Neural cell (in vitro differentiated cells): ENCODE measurements around the gene EPO. TPM values are rescaled to one million over a fixed set of nuclear protein-coding genes. Genes with fewer than 3 reads are reported as not detected.

Source experiments
- H2AFZ ChIP-seq: fragments of 200-600, 300-800 bp; sonication (generic), shearing (Covaris generic); 2 replicates; pipeline ENCODE4 v1.6.0; 2014; ENCODE audit warnings: low read depth, mild to moderate bottlenecking, antibody characterized with exemption, low read length, moderate library complexity
- H3F3A ChIP-seq: fragments of 200-600 bp; shearing (Covaris generic); 2 replicates; pipeline ENCODE4 v1.6.1; 2016; ENCODE audit warnings: mild to moderate bottlenecking, moderate library complexity, mixed read lengths, antibody characterized with exemption, low read length; ENCODE audit not compliant: insufficient read depth, poor library complexity, severe bottlenecking
- H3K27ac ChIP-seq: fragments of 200-600, 300-800 bp; sonication (generic), shearing (Covaris generic); 2 replicates; pipeline ENCODE4 v1.5.1; 2014; ENCODE audit warnings: mild to moderate bottlenecking, low read length, moderate library complexity
- H3K27me3 ChIP-seq: fragments of 300-800, 200-600 bp; sonication (generic), shearing (Covaris generic); 2 replicates; pipeline ENCODE4 v1.6.0; 2014; ENCODE audit warnings: mild to moderate bottlenecking, low read depth, low read length, moderate library complexity; ENCODE audit not compliant: insufficient read depth
- H3K36me3 ChIP-seq: fragments of 300-800, 200-600 bp; sonication (generic), shearing (Covaris generic); 2 replicates; pipeline ENCODE4 v1.5.1; 2014; ENCODE audit warnings: mild to moderate bottlenecking, antibody characterized with exemption, low read length, moderate library complexity; ENCODE audit not compliant: insufficient read depth
- H3K4me2 ChIP-seq: fragments of 300-800, 200-600 bp; sonication (generic), shearing (Covaris generic); 2 replicates; pipeline ENCODE4 v1.6.0; 2014; ENCODE audit warnings: mild to moderate bottlenecking, low read length
- H3K4me3 ChIP-seq: fragments of 300-800, 200-600 bp; sonication (generic), shearing (Covaris generic); 2 replicates; pipeline ENCODE4 v1.5.1; 2014; ENCODE audit warnings: mild to moderate bottlenecking, low read length, moderate library complexity
- H3K79me2 ChIP-seq: fragments of 200-600 bp; shearing (Covaris generic); replicated peaks from 2 replicates; pipeline ENCODE4 v1.6.0; 2014; ENCODE audit warnings: mild to moderate bottlenecking, low read length, moderate library complexity; ENCODE audit not compliant: insufficient read depth
- H3K9ac ChIP-seq: fragments of 300-800, 200-600 bp; sonication (generic), shearing (Covaris generic); 2 replicates; pipeline ENCODE4 v1.6.1; 2016; ENCODE audit warnings: mild to moderate bottlenecking, low read length, mixed read lengths
- H3K9me2 ChIP-seq: fragments of 200-600 bp; shearing (Covaris generic); 2 replicates; pipeline ENCODE4 v1.6.1; 2016; ENCODE audit warnings: mild to moderate bottlenecking, low read length, mixed read lengths; ENCODE audit not compliant: insufficient read depth
- H3K9me3 ChIP-seq: fragments of 200-600, 300-800 bp; sonication (generic), shearing (Covaris generic); 2 replicates; pipeline ENCODE4 v1.6.1; 2016; ENCODE audit warnings: mild to moderate bottlenecking, mixed run types, low read length, moderate library complexity, mixed read lengths
- H4K20me1 ChIP-seq: fragments of 200-600 bp; shearing (Covaris generic); 2 replicates; pipeline ENCODE4 v1.6.1; 2016; ENCODE audit warnings: mild to moderate bottlenecking, mixed run types; ENCODE audit not compliant: insufficient read depth
- CTCF ChIP-seq: fragments of 450-650 bp; IDR thresholded peaks from 2 replicates; pipeline ENCODE4 v1.5.1; 2014; ENCODE audit warnings: antibody characterized with exemption, mild to moderate bottlenecking, moderate library complexity; ENCODE audit not compliant: poor library complexity, severe bottlenecking
- EP300 ChIP-seq: fragments of 450-650 bp; conservative IDR thresholded peaks from 2 replicates; pipeline ENCODE4 v1.6.1; 2014; ENCODE audit warnings: antibody characterized with exemption, mild to moderate bottlenecking, moderate library complexity; ENCODE audit not compliant: poor library complexity, severe bottlenecking
- EZH2 ChIP-seq: fragments of 200-600, 300-800 bp; shearing (Covaris generic), sonication (generic); IDR thresholded peaks from 2 replicates; pipeline ENCODE4 v1.6.1; 2014; ENCODE audit warnings: antibody characterized with exemption, low read length, borderline replicate concordance, mild to moderate bottlenecking; ENCODE audit not compliant: insufficient read depth, poor library complexity, severe bottlenecking
- MXI1 ChIP-seq: fragments of 450-650 bp; conservative IDR thresholded peaks from 2 replicates; pipeline ENCODE4 v1.6.1; 2014; ENCODE audit warnings: antibody characterized with exemption, mild to moderate bottlenecking; ENCODE audit not compliant: poor library complexity, severe bottlenecking
- POLR2AphosphoS5 ChIP-seq: IDR thresholded peaks from 2 replicates; pipeline ENCODE4 v1.6.1; 2012
- RAD21 ChIP-seq: fragments of 450-650 bp; conservative IDR thresholded peaks from 2 replicates; pipeline ENCODE4 v1.6.1; 2014; ENCODE audit warnings: antibody characterized with exemption, mild to moderate bottlenecking, moderate library complexity
- REST ChIP-seq: IDR thresholded peaks from 2 replicates; pipeline ENCODE4 v1.6.1; 2012; ENCODE audit warnings: borderline replicate concordance
- SMC3 ChIP-seq: fragments of 450-650 bp; conservative IDR thresholded peaks from 2 replicates; pipeline ENCODE4 v1.6.1; 2014; ENCODE audit warnings: antibody characterized with exemption, mild to moderate bottlenecking, moderate library complexity; ENCODE audit not compliant: poor library complexity
- TAF1 ChIP-seq: IDR thresholded peaks from 2 replicates; pipeline ENCODE4 v1.6.1; 2012; ENCODE audit warnings: low read depth
- polyA plus RNA-seq: library from polyadenylated mRNA; depleted of rRNA; stranded (reverse); fragments of >200 nt; gene quantifications from 2 replicates; pipeline ENCODE4 v1.2.3, GENCODE V29; 2014

EPO gene
- polyA plus RNA-seq, 1 donor from 2014 or later = not detected

GRCh38 chr7:100726996-100727761 lies 6.9 kb downstream of the EPO start:
- Histone ChIP-seq H2AFZ (no peak overlapping the region), H3F3A (no peaks in the 10 kb centered on the region), H3K79me2 (no peaks in the 10 kb centered on the region), H3K36me3 (no peaks in the 10 kb centered on the region), H3K9ac (no peak overlapping the region), H3K4me2 (no peak overlapping the region), H3K4me3 (no peak overlapping the region), H3K27me3 (peaks cover 1% of the 10 kb centered on the region), H3K9me3 (no peaks in the 10 kb centered on the region), H3K9me2 (no peaks in the 10 kb centered on the region), H4K20me1 (no peaks in the 10 kb centered on the region), H3K27ac (no peak overlapping the region)
- no peak for TF ChIP-seq EP300
- TF ChIP-seq TAF1 = no peak
- no peak for TF ChIP-seq POLR2AphosphoS5
- TF ChIP-seq EZH2 = no peak
- no peak for TF ChIP-seq SMC3
- TF ChIP-seq MXI1 = no peak
- TF ChIP-seq REST = no peak
- TF ChIP-seq RAD21 = no peak

GRCh38 chr7:100728196-100728595 lies 7.9 kb downstream of the EPO start:
- H3K27me3 ChIP-seq = no peaks in the 10 kb centered on the region
- H2AFZ ChIP-seq = no peak overlapping the region
- H3K27ac ChIP-seq = no peak overlapping the region
- H3K9me3 ChIP-seq = no peaks in the 10 kb centered on the region
- H3F3A ChIP-seq = no peaks in the 10 kb centered on the region
- no peak overlapping the region for H3K9ac ChIP-seq
- no peaks in the 10 kb centered on the region for H4K20me1 ChIP-seq
- no peaks in the 10 kb centered on the region for H3K36me3 ChIP-seq
- H3K9me2 ChIP-seq = no peaks in the 10 kb centered on the region
- TF ChIP-seq RAD21 = no peak
- TF ChIP-seq POLR2AphosphoS5 = no peak
- no peak for TF ChIP-seq SMC3
- TF ChIP-seq MXI1 = no peak
- no peaks in the 10 kb centered on the region for H3K79me2 ChIP-seq
- H3K4me3 ChIP-seq = no peak overlapping the region
- H3K4me2 ChIP-seq = no peak overlapping the region

- Histone ChIP-seq H4K20me1 (no peaks in the 10 kb centered on the region), H3F3A (no peaks in the 10 kb centered on the region), H3K9me2 (no peaks in the 10 kb centered on the region), H3K27ac (no peak overlapping the region), H3K27me3 (no peaks in the 10 kb centered on the region), H3K4me3 (no peak overlapping the region), H3K36me3 (no peaks in the 10 kb centered on the region), H3K9me3 (no peaks in the 10 kb centered on the region), H3K9ac (no peak overlapping the region), H3K79me2 (no peaks in the 10 kb centered on the region), H3K4me2 (no peak overlapping the region), H2AFZ (no peak overlapping the region)
- TF ChIP-seq REST (no peak), POLR2AphosphoS5 (no peak), RAD21 (no peak), EP300 (no peak), MXI1 (no peak), EZH2 (no peak), TAF1 (no peak), SMC3 (no peak), CTCF (no peak)
Measured at GRCh38 chr7:100730136-100730800, 10.0 kb downstream of the EPO start.
